ENCODE data around the gene BANK1.

GRCh38 chr4:101967697-101968346 is 177.3 kb downstream of the BANK1 start:
- TF ChIP-seq CTCF (IDR thresholded peaks at IDR 0.05): no peak
- TF ChIP-seq POLR2A (IDR thresholded peaks at IDR 0.05): no peak

Measured in breast epithelium (tissue), 3 donors.